ENCODE measurements around the gene L3MBTL1. TPM values are rescaled to one million over a fixed set of nuclear protein-coding genes. Genes with fewer than 3 reads are reported as not detected.

The L3MBTL1 gene
- total RNA-seq, 2 donors from 2014 or later = 4.1 to 28.2 TPM

GRCh38 chr20:43564993-43565757, 57.7 kb downstream of the L3MBTL1 start:
- no peak for TF ChIP-seq CTCF (IDR thresholded peaks at IDR 0.05)
- no peak for DNase-seq (ENCODE audit: low spot score)
- Histone ChIP-seq H3K36me3 (no peaks in the 10 kb centered on the region), H3K4me1 (no peaks in the 10 kb centered on the region), H3K27me3 (no peaks in the 10 kb centered on the region), H3K27ac (no peak overlapping the region), H3K4me3 (no peak overlapping the region), H3K9me3 (no peaks in the 10 kb centered on the region)

DNA sequence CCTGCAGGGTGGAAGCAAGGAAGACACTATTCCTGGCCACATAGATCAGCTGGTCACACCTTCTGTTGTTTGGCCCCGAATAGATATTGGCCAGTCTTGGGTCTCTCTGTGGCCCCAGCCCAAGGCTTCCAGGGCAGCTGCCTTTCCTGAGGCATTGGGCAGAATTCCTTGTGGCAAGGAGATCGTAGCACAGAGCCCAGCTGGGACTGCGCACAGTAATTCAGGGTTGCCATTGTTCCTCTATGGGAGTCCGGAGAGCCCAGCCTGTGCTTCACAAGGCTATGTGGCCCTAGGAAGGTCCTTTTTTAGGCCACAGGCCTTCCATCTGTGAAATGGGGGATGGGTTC, 58.2 kb downstream of the L3MBTL1 start:
- H3K4me3 ChIP-seq = no peak overlapping the region
- no peaks in the 10 kb centered on the region for H3K9me3 ChIP-seq
- DNase-seq (ENCODE audit: low spot score) = no peak
- H3K27ac ChIP-seq = no peak overlapping the region
- no peaks in the 10 kb centered on the region for H3K4me1 ChIP-seq
- TF ChIP-seq CTCF (IDR thresholded peaks at IDR 0.05) = no peak
- no peaks in the 10 kb centered on the region for H3K36me3 ChIP-seq
- no peaks in the 10 kb centered on the region for H3K27me3 ChIP-seq

- no peaks in the 10 kb centered on the region for H3K36me3 ChIP-seq
- no peaks in the 10 kb centered on the region for H3K9me3 ChIP-seq
- H3K4me3 ChIP-seq = no peak overlapping the region
- DNase-seq (ENCODE audit: low spot score) = no peak
- no peak overlapping the region for H3K27ac ChIP-seq
- H3K27me3 ChIP-seq = no peaks in the 10 kb centered on the region
- H3K4me1 ChIP-seq = no peaks in the 10 kb centered on the region
- TF ChIP-seq CTCF (IDR thresholded peaks at IDR 0.05) = no peak
These were observed 60.0 kb downstream of the L3MBTL1 start for GRCh38 chr20:43567477-43567876.

DNA sequence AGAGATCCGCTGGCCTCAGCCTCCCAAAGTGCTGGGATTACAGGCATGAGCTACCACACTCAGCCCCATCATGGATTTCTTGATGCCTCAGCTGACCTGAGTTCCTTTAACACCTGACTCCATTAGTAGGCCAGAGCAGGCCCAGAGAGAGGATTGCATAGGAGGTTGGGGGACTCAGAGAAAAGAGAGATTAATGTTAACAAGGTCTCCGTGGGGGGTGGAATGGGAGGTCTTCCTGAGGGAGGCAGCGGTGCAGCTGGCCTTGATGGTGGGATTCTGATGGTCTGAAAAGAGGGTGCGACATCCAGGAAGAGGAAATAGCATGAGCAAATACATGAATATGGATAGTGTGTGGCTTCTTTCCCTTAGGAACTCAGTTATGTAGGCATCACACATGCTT, 61.2 kb downstream of the L3MBTL1 start:
- Histone ChIP-seq H3K9me3 (no peaks in the 10 kb centered on the region), H3K4me1 (no peaks in the 10 kb centered on the region), H3K27me3 (no peaks in the 10 kb centered on the region), H3K27ac (no peak overlapping the region), H3K4me3 (no peak overlapping the region), H3K36me3 (no peaks in the 10 kb centered on the region)
- DNase-seq (ENCODE audit: low spot score) = no peak
- no peak for TF ChIP-seq CTCF (IDR thresholded peaks at IDR 0.05)

DNA sequence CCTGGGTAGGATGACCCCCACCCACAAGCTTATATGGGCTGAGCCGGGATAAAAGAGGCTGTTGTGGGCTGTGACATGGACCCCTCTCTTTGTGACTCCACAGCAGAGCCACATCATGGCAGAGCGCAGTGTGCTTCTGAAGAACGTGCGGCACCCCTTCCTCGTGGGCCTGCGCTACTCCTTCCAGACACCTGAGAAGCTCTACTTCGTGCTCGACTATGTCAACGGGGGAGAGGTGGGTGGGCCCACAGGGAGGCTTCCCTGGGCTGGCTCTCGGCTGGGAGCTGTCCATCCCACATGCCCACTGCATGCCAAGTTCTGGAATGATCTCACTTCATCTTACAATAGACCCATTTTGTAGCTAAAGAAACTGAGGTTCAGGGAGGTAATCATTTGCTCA, 61.8 kb downstream of the L3MBTL1 start:
- no peak for TF ChIP-seq CTCF (IDR thresholded peaks at IDR 0.05)
- no peaks in the 10 kb centered on the region for H3K36me3 ChIP-seq
- H3K4me3 ChIP-seq = no peak overlapping the region
- no peaks in the 10 kb centered on the region for H3K4me1 ChIP-seq
- DNase-seq (ENCODE audit: low spot score) = no peak
- H3K27ac ChIP-seq = no peak overlapping the region
- no peaks in the 10 kb centered on the region for H3K27me3 ChIP-seq
- no peaks in the 10 kb centered on the region for H3K9me3 ChIP-seq

DNA sequence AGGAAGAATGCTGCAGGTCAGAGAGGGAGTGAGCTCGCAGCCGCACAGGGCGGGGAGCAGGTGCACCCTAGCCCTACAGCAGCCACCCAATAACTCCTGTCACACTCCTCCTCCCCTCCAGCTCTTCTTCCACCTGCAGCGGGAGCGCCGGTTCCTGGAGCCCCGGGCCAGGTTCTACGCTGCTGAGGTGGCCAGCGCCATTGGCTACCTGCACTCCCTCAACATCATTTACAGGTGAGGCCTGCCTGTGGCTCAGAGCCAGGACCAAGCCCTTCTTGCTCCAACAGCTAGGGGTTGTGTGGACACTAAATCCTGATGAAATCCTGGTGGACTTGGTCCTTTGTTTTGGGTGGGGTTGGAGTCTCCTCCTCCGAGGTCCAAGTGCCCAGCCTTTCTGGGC, 63.0 kb downstream of the L3MBTL1 start:
- no peak overlapping the region for H3K27ac ChIP-seq
- H3K36me3 ChIP-seq = no peaks in the 10 kb centered on the region
- no peaks in the 10 kb centered on the region for H3K27me3 ChIP-seq
- H3K4me1 ChIP-seq = no peaks in the 10 kb centered on the region
- TF ChIP-seq CTCF (IDR thresholded peaks at IDR 0.05) = no peak
- H3K4me3 ChIP-seq = no peak overlapping the region
- no peak for DNase-seq (ENCODE audit: low spot score)
- H3K9me3 ChIP-seq = no peaks in the 10 kb centered on the region

Measured in right atrium auricular region (tissue), 2 donors.